ENCODE data around the gene PIEZO1.
"Not testable (repeated sequence)": the region's sequence is repeated elsewhere in the genome, so short reads cannot be mapped to it uniquely, and the experiment has no call there.

PIEZO1 gene

DNA sequence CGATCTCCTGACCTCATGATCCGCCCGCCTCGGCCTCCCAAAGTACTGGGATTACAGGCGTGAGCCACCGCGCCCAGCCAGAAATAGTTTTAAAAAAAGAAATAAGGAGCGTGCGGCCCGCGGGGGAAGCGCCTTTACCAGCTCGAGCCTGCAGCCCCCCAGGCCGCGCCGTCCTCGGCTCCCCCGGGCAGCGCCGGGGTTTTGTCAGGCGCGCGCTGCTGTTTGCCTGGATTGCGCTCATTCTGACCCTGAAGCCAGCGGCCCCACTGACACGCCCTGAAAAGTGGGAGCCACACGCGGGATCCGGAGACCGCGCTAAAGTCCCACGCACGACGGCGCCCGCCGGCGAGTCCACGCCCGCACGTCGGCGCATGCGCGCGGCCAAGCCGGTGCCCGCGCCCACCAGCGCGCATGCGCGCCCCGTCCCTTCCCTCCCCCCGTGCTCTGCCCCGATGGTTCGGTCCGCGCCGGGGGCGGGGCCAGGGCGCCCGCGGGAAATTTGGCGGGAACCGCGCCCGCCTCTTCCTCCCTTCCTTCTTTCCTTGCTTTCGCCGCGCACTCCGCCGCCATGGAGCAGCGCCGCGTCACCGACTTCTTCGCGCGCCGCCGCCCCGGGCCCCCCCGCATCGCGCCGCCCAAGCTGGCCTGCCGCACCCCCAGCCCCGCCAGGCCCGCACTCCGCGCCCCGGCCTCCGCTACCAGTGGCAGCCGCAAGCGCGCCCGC, 18.4 kb upstream of the PIEZO1 start, which contains the start of gene CDT1:
Gene CDT1, plus strand, starts transcription at position 526 of the 724 bp plus-strand sequence. Its CDS starts 43 bp downstream, at position 569.
- DNase-seq = peak; percentile 86

DNA sequence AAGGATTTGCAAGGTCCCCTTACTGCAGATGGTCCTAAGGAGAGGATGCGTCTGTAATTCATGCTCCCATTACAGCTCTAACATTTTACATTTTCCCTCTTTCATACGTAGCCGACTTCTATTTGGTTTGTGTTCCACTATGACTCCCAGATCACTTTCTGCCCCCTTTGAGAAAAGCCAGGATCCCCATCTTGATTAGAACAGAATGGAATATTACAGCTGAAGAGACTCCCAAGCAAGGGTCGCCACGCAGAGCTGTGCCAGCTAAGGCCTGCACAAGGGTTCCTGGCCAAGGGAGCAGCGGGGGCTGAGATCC, 15.2 kb upstream of the PIEZO1 start:
- DNase-seq = no peak

DNA sequence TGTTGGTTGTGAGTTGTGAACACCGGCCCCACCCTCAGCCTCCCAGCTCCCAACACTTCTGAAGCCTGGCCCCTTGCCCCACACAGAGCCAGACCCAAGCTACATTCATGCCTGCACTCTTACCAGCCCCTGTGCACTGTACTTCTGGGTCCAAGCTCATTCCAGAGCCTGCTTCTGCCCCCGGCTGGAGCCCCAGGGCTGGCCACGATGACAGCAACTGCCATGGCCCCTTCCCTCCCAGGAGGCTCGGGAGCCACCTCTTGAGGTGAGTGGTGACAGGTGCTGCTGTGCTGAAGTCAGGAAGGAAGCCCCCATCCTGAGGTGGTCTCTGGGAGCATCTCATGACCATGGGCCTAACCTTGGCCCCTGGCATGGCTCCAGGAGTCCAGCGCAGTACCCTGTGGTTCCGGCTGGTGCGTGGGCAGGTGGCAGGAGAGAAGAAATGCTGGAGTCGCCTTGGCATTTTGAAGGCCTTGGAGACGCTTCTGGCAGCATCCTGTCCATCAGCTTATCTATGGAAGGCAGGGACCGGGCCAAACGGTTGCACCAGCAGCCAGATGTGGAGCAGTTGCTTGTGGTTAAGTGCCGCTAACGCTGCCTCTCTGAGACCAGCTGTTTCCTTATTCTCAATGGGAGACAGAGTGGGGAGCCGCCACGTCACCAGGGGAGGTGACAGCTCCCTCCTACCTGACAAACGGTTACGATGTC, 14.7 kb upstream of the PIEZO1 start:
- peak; percentile 99 for DNase-seq

DNA sequence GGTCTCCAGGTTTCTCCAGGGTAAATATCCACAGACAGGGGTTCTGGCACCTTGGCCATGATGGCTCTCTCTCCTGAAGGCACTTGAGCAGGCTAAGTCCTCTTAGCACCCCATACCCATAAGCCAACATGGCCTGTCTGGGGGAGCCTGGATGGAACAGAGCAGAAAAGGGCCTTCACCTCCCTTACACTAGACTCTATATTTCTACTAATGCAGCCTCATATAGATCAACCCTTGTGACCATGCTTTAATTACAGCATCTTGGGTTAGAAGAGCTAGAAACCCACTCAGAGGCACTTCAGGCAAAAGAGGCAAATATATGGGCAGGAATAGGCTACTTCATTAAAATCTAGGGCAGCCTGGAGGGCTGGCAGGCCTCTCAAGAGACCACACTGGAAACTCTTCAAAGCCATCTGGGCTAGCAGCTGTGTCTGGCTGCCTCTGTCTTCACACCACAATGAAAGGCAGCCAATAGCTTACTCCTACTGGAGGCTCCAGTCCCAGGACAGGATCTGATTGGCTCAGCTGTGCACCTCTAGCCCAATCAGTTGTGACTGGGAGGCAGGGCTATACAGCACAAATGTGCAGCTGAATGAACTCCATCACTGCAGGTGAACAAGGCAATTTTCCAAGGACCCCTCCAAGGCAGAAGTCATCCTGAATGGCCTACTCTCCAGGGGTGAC, 13.9 kb upstream of the PIEZO1 start:
- peak; percentile 93 for DNase-seq

DNA sequence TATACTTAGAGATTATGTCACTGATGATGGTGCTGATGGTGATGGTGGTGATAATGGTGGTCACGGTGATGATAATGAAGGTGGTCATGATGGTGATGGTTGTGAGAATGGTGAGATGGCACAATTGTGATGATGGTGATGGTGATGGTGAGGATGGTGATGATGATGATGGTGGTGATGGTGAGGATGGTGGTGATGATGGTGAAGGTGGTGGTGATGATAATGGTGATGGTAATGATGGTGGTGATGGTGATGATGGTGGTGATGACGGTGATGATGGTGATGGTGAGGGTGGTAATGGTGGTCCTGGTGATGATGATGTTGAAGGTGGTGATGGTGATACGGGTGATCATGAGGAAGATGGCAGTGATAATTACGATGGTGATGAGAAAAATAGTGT, 13.1 kb upstream of the PIEZO1 start:
- no peak for DNase-seq

DNA sequence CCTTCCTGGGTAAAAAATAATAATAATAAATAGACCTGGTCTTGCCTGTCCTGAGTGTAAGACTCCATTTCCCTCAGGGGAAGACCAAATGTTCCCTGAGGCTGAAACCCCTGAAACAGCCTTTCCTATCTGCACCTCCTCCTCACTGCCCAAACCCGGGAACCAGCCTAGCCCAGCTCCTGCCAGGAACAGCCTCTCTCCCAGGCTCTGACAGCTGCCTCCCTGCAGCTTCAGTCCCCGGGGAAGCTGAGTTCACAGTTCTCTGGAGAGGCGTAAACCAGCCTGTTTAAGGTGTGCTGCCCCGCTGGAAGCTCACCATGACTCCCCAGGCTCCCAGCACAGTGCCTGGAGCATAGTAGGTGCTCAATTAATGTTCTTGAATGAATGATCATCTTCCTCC, 11.3 kb upstream of the PIEZO1 start:
- no peak for DNase-seq

DNA sequence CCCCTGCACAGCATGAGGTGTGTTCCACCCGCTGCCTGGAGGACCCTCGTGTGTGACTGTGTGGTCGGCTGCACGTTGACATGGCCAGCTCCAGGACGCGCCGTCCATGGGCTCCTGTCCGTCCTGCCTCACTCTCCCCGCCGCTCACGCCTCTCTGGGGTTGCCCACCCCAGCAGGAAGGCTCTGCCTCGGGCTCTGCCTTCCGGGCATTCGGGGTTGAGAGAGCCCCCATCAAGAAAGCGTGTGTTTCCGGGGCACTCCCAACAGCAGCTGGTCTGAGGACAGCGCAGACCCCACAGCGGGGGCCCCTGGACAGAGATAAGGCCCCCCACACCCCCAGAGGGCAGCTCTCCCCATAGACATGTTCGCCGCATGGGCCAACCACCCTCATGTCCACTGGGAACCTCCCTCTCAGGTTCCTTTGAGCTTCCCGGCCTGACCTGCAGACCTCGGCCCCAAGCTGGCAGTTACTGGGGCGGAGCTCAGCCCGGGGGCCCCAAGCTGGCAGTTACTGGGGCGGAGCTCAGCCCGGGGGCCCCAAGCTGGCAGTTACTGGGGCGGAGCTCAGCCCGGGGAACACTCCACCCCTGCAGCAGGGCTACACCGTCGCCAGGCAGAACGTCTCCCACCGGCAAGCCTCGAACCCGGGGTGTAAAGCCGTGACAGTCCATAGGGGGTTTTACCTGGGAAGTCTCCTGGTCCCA, 8.4 kb upstream of the PIEZO1 start:
- peak; percentile 81 for DNase-seq

DNA sequence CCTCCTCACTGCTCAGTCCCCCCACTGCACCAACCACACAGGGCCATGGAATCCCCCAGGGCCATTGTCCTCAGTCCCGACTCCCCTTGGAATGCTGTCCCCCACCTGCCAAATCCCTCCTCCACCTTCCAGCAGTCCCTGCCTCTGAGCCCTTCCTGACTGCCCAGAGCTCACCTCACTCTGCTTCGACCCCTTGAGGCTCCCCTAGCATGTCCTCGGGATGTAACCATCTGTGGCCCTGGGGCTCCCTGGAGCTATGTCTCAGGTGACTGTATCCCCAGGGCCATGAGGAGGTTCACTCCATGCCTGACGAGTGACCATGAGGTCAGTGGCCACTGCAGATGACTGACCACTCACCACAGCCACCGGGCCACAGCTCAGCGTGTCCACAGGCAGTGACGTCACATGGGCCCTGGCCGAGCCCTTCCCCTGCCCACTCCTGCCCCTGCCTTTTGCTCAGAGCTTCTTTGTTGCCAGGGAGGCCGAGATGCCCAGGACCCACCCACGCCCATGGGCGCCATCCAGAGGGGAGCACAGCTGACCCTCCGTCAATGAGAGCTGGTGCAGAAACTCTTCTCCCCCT, 7.7 kb upstream of the PIEZO1 start:
- DNase-seq = peak; percentile 28

DNA sequence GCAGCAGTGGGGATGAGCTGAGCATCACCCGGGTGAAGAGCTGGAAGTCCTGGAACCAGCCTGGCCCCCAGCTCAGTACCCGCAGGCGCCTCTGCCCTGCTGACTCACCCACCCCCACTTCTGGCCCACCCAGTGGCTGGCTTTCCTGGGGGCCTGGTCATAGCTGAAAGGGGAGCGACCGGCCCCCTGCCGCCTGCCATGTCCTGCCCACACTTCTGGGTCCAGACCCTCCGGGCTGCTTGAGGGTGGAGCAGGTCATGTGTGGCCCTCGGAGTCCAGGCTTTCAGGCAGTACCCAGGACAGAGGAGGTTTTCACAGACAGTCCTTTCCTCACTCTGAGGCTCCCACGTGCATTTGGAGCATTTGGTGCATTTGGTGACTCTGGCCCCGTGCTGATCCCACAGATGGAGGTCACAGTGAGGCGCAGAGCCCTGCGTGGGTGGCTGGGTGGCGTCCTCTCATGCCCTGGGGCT, 7.1 kb upstream of the PIEZO1 start:
- DNase-seq = peak; percentile 72

DNA sequence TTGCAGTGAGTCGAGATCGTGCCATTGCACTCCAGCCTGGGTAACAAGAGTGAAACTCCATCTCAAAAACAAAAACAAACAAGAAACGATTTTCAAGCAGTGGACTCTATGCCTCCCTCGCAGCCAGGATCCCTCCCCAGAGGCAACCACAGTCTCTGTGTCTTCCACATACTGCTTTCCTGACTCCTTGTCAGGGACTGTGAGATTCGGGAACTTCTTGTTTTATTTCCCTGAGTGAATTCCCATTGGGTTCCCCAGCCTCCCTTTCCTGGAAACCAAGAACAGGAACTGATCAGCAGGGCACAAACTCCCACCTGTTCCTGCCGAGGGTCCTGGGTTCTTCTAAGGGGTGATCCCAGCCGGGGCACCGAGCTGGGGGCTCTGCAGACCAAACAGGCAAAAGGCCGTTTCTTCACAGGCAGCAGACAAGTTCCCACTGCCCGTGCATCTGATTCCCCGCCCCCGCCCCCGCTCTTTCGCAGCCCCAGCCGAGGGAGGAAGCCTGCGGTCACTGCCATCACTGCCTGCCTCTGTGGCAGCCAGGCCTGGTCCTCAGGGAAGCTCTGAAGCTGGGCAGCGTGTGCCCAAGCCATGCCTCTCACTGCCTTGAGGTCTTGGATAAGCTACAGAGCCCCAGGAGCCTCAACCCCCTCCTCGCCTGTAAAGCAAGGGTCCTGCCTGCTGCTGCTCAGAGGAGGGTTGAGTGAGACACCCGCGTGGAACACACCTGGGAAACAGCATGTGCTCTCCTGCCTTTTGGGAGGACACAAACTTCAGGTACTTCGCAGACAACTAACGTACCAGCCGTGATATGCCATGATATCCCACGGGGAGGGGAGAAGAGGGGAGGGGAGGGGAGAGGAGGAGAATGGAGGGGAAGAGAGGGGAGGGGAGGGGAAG, 5.5 kb upstream of the PIEZO1 start:
- peak; percentile 73 for DNase-seq

DNA sequence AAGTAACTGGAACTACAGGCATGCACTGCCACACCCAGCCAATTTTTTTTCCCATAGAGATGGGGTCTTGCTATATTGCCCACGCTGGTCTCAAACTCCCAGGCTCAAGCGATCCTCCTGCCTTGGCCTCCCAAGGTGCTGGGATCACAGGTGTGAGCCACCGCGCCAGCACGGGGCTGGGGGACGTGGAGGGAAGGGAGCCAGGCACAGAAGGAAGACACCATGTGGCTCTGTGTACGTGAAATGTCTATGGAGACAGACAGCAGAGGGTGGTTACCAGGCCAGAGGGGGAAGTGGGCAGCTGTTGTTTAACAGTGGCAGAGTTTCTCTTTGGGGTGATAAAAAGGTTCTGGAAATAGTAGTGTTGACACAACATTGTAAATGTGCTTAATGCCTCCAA, 4.6 kb upstream of the PIEZO1 start:
- peak; percentile 46 for DNase-seq

DNA sequence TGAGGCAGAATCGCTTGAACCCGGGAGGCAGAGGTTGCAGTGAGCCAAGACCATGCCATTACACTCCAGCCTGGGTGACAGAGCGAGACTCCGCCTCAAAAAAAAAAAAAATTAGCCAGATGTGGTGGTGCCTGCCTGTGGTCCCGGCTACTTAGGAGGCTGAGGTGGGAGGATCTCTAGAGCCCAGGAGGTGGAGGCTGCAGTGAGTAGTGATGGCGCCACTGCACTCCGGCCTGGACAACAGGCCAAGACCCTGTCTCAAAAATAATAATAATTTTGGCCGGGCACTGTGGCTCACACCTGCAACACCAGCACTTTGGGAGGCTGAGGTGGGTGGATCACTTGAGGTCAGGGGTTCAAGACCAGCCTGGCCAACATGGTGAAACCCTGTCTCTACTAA, 3.7 kb upstream of the PIEZO1 start:
- DNase-seq = not testable (repeated sequence)

DNA sequence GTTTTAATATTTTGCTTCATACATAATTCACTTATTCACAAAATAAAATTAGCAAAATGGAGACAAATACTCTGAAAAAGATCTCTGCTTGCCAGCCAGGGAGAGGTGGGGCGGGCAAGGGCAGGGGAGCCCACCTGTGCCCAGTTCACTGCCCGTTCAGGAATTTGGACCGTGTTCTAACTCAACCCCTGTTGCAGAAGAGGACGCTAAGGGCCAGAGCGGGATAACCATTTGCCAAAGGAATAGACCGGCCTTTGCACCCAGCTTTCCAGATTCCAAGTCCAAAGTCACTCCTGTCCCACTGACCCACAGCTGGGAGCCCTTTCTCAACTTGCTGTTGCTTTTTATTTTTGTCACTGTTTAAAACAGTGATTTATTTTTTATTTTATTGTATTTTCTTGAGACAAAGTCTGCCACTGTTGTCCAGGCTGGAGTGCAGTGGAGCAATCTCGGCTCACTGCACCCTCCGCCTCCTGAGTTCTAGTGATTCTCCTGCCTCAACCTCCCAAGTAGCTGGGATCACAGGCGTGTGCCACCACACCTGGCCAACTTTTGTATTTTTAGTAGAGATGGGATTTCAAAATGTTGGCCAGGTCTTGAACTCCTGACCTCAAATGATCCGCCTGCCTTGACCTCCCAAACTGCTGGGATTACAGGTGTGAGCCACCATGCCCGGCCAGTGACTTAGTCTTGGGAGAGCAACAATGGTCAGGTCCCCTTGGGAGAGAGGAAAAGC, 2.7 kb upstream of the PIEZO1 start:
- no peak for DNase-seq

DNA sequence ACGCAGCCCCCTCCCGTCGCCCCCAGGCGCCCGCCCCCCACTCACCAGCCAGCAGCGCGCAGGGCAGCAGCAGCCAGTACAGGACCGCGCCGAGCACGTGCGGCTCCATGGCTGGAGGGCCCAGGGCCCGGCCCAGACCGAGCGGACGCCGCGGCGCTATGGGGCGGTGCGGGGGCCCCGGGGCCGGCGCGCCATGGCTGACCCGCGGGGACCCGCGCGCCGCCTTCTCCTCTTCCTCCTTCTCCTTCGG, 239 bp downstream of the PIEZO1 start:
- no peak for DNase-seq

DNA sequence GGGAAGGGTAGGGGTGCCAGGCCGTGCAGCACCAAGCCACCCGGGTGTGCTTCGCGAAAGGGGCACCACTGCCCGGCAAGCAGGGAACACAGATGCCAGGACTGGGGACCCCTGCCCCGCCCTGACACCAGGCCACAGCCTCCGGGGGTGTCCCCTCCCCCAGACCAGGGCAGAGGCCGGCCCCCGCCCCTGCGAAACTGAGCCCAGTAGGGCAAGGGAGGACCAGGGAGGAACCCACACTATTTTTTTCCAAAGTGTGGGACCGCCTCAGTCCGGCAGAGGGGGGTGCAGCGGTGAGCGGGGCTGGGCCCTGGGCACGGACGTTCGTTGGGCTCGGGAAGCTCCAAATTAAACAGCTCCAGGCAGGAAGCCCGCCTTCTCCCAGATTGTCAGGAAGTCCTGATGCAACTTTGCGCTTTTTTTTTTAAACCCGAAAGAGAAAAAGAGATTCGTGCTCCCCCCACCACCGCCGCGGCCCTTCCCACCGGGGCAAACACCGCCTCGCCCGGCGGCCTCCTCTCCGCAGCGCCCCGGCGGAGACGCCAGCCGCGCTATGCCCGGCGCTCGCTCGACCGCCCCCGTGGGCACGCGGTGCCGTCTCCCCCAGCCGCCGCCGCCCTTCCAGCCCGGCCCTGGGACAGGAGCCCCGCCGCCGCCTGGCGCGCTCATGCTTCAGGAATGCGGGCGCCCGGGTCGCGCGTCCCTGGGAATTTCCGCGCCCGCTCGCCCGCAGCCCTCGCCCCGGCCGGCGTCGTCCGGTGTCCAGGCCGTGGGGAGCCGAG, 755 bp downstream of the PIEZO1 start:
- DNase-seq = peak; percentile 71

DNA sequence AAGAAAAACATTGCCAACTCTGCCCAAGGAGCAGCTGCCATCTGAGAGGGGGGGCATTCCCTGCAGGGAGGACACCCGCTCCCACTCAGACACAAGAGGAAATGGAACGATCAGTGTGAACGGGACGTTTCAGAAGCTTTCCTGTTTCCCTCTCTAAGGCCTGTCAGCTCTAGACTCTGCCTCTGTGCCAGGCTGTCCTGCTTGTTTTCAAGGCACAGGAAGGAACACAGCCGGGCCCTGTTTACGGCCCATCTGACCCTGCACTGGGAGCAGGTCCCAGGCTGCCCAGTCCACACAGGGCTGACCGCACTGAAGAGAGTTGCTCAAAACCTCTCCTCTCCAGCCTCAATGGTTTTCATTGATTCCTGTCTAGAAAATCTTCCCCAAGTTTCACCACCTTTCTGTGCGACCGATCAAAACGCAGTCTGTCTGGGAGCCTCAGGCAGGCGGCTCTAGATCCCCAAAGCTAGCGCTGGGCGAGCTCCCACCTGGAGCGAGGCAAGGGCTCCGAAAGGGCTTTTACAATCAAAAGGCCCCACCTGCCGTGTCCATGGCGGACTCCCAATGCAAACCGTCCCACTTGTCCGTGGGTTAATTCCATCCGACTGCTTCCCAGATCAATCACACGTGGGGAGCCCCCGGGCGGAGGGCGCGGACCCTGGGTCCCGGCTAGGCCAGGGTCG, 1.5 kb downstream of the PIEZO1 start:
- DNase-seq = peak; percentile 39

DNA sequence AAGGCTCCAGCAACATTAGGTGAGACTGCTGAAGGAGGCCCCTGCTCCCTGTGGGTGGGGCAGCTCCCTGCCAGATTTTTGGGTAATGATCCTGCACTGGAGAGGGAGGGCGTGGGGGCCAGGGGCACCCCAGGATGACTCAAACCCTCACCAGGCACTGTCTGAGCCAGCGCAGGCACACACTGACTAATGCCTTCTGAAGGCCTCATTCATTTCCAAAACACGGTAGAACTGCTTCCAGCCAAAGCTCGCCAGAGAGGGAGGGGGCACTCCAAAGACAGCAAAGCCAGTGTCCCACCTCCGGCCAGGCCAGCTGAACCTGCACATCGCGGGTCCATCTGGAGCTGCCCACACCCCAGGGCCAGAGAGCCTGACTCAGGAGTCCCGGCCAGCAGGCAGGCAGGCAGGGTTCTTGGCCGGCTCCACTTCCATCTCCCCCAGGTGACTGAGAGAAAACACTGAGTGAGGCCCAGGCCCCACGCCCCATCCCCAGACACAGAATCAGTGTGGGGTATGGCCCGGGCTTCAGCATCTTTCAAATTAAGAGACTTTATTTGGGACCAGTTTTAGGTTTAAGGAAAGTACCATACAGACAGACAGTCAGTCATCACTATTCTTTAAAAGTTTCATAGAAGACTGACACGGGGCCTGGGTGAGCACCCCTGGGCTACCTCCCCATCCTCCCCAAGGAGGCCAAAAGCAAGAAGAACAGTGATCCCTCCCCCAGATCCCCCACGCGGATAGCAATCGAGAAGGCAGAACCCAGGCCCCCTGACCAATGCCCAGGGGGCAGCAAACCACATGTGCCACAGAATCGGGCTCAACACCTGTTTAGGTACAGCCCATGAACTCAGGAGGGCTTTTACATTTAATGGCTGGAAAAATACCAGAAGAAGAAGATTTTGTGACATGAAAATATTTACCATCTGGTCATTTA, 2.3 kb downstream of the PIEZO1 start:
- DNase-seq = peak; percentile 56
